Fibroblast of the aortic adventitia (primary cell): ENCODE measurements around the gene PARN. TPM values are rescaled to one million over a fixed set of nuclear protein-coding genes. Genes with fewer than 3 reads are reported as not detected.

ENCODE experiments used
- DNase-seq: peaks from one replicate; pipeline ENCODE4 v3.0.0-alpha.2; 2010; ENCODE audit warnings: low read depth
- H3K4me3 ChIP-seq: 2 replicates; pipeline ENCODE4 v1.5.1; 2011; ENCODE audit warnings: low read depth, mild to moderate bottlenecking, control low read depth, low read length, moderate library complexity
- CTCF ChIP-seq: IDR thresholded peaks from 2 replicates; pipeline ENCODE4 v1.5.1; 2011; ENCODE audit warnings: mild to moderate bottlenecking, low read length, control low read depth, inconsistent platforms; ENCODE audit not compliant: insufficient read depth
- total RNA-seq: library from RNA; depleted of rRNA; stranded (reverse); fragments of >200 nt; gene quantifications from 2 replicates; pipeline ENCODE4 v1.2.3, GENCODE V29; 2012; ENCODE audit warnings: low replicate concordance

Gene PARN
- total RNA-seq, 1 donor: 37.2 TPM

GRCh38 chr16:14613991-14614390 lies 16.1 kb downstream of the PARN start:
- TF ChIP-seq CTCF: no peak
- DNase-seq: no peak
- H3K4me3 ChIP-seq: no peak overlapping the region

- no peak overlapping the region for H3K4me3 ChIP-seq
- no peak for DNase-seq
- TF ChIP-seq CTCF: no peak
These were observed 18.4 kb downstream of the PARN start for GRCh38 chr16:14611660-14612059.

GRCh38 chr16:14609716-14610115 lies 20.3 kb downstream of the PARN start:
- DNase-seq: no peak
- no peak overlapping the region for H3K4me3 ChIP-seq
- no peak for TF ChIP-seq CTCF

GRCh38 chr16:14608604-14609003 lies 21.5 kb downstream of the PARN start:
- no peak overlapping the region for H3K4me3 ChIP-seq
- no peak for DNase-seq
- no peak for TF ChIP-seq CTCF

GRCh38 chr16:14608111-14608566 lies 21.9 kb downstream of the PARN start:
- H3K4me3 ChIP-seq: no peak overlapping the region
- TF ChIP-seq CTCF: no peak
- DNase-seq: no peak

- H3K4me3 ChIP-seq: no peak overlapping the region
- TF ChIP-seq CTCF: no peak
- DNase-seq: no peak
These were observed 24.0 kb downstream of the PARN start for GRCh38 chr16:14606102-14606501.

GRCh38 chr16:14602443-14602963 lies 27.6 kb downstream of the PARN start:
- DNase-seq: no peak
- no peak for TF ChIP-seq CTCF
- H3K4me3 ChIP-seq: no peak overlapping the region
